Activated CD4-positive, alpha-beta T cell treated with anti-CD3 and anti-CD28 coated beads for 1 hour (primary cell): ENCODE data around the gene PRF1.
"Not testable (repeated sequence)": the region's sequence is repeated elsewhere in the genome, so short reads cannot be mapped to it uniquely, and the experiment has no call there.

Experiments used
- DNase-seq: peaks from one replicate; pipeline ENCODE4 v3.0.0-alpha.2; 2020

Gene PRF1

GRCh38 chr10:70616761-70617160 is 14.2 kb upstream of the PRF1 start:
- no peak for DNase-seq

DNA sequence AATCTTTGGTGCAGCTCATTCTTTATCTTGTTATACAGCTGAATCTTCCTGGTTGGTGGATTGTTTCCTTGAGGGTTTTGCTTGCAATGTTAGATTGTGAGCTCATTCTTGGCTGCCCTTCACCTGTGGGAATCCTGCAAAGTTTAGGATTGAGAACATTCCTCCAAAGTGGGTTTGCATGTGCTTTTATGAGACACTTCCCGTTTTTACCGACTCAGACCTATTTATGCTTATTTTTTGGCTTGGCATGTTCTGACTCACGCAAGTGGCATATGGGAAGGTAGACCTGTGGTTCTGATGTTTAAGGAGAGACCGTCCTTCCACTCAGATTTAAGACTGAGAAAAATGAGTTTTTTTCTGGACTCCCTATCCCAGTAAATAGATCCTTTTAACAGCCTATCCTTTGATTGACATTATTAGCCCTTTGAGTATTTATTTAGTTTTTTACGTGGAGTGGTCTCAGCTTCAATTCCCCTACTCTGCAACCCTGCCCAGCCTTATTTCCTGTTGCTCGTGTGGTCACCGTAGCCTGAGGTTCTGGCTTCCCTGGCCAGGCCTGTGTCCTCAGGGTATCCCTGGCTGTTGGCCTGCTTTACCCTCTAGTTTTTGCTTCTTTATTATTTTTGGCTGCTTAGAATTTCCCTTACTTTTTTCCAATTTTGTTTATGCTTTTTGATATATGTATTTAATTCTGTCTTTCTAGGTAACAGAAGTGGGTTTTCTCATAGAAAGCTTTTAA is 13.4 kb upstream of the PRF1 start:
- DNase-seq = no peak

- DNase-seq = no peak
Measured at GRCh38 chr10:70615211-70615610, 12.7 kb upstream of the PRF1 start.

DNA sequence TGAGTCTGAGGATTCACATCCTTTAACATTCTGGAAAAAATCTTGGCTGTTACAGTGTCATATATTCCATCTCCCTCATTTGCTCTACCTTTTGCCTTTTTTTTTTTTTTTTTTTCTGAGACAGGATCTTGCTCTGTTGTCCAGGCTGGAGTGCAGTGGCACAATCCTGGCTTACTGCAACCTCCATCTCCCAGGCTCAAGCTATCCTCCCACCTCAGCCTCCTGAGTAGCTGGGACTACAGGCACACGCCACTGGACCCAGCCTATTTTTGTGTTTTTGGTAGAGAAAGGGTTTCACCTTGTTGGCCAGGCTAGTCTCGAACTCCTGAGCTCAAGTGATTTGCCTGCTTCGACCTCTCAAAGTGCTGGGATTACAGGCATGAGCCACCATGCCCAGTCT is 11.8 kb upstream of the PRF1 start:
- DNase-seq = not testable (repeated sequence)

DNA sequence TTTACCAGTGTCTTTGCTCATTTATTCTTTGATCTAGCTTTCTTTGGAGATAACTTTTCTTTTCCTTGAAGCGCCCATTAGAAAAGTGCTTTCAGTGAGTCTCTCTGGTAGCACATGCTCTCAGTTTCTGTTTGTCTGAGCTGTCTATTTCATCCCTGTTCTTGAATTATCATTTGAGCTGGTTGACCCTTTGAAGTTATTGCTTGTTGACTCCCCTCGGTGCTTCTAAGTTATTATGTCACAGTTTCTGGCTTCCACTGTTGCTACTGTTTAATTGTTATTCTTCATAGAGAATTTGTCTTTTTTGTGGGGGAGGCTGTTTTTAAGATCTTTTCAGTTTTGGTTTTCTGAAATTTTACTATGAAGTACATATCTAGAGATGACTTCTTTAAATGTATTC is 11.4 kb upstream of the PRF1 start:
- no peak for DNase-seq

DNA sequence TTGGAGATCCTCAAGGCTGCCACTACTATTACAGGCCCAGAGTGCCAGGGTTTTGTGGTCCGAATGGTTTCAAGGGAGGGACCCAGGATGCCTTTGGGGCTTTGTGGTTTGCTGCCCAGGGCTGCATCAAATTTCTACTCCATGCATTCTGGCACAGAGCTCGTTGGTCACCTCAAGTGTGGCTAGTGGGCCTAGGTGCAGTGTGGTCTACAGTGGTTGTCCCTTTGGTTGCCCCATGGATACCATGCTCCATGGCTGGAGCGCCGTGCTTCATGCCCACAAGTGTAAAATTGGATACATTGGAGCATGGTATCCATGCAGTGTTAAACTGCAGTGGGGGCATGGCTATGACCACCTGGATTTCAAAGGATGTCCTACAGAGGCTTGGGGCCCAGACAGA is 5.4 kb upstream of the PRF1 start:
- DNase-seq = no peak

GRCh38 chr10:70605161-70605560 is 2.6 kb upstream of the PRF1 start:
- no peak for DNase-seq

DNA sequence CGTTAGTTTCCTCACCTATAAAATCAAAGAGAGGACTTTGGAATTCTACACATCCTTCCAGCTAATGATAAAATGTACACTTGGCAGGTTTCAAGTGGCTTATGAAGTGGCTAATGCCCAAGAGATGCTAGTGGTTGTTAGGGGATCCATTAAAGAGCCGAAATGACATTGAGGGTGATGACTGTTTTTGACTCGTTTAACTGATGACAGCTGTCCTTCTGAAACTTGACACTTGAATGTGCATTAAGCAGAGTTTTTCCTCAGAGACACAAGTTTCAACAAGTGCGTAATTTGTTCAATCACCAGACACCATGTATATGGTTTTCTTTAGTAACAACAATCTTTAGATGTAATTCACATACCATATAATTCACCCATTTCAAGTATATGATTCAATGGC is 1.6 kb upstream of the PRF1 start:
- DNase-seq = no peak

GRCh38 chr10:70603449-70603801 is 884 bp upstream of the PRF1 start:
- peak; percentile 18 for DNase-seq

- DNase-seq = no peak
Measured at GRCh38 chr10:70601746-70602145, 795 bp downstream of the PRF1 start.

- DNase-seq = no peak
Measured at GRCh38 chr10:70600512-70601395, 1.8 kb downstream of the PRF1 start.

GRCh38 chr10:70599791-70600190 is 2.8 kb downstream of the PRF1 start:
- no peak for DNase-seq

- no peak for DNase-seq
Measured at GRCh38 chr10:70599319-70599718, 3.2 kb downstream of the PRF1 start.

DNA sequence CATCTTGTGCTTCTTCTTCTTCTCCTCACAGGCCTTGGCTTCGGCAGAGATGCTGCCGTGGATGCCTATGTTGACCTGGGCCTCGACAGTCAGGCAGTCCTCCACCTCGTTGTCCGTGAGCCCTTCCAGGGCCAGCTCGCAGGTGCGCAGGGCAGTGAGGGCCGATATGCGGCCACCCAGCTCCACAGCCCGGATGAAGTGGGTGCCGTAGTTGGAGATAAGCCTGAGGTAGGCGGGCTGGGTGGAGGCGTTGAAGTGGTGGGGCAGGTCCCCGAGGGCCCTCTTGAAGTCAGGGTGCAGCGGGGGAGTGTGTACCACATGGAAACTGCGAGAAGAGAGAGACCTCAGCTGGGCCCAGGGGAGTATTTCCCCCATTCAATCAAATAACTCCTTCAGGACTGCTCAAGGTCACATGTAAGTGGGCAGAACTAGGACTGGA is 3.7 kb downstream of the PRF1 start:
- DNase-seq = no peak

- no peak for DNase-seq
Measured at GRCh38 chr10:70597856-70598815, 4.4 kb downstream of the PRF1 start.

DNA sequence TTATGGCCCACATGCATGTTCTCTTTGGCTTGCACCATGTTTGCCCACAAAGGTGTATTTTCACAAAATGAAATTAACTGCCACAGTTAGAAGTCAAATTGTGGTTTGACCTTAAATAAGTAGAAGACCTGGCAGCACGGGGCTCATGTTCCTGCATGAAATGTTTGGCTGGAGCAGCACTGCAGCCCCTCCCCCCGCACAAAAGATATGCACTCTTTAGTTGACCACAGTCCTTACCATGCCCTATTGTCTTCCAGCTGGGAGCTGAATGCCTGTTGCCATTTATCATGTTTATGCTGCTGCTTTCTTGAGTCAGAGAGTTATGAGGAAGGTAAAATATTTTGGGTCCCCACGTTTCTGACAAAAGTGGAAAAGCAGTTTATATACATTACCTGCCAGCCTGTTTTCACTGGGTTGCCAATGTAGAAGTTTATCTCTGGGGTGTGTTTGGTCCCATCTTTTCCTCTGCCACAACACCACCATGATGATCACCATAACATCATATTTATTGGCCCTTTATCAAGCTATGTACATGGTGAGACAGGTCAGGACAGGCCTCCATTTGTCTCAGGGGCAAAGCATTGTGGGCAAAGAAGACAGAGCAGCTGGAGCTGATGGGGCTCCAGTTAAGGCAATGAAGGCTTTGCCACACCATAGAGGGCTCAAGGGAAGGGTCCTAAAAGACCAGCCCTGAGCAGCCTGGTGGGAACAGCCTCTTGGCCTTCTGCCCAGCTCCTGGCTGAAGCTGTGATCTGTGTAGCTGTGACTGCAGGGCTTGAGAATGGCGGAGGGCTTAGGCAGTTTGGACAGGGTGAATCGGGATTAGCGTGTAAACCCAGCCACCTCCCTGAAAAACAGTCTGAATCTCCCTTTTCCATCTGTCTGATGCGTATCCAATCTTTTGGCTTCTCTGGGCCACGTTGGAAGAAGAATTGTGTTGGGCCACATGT is 5.4 kb downstream of the PRF1 start:
- DNase-seq = no peak

DNA sequence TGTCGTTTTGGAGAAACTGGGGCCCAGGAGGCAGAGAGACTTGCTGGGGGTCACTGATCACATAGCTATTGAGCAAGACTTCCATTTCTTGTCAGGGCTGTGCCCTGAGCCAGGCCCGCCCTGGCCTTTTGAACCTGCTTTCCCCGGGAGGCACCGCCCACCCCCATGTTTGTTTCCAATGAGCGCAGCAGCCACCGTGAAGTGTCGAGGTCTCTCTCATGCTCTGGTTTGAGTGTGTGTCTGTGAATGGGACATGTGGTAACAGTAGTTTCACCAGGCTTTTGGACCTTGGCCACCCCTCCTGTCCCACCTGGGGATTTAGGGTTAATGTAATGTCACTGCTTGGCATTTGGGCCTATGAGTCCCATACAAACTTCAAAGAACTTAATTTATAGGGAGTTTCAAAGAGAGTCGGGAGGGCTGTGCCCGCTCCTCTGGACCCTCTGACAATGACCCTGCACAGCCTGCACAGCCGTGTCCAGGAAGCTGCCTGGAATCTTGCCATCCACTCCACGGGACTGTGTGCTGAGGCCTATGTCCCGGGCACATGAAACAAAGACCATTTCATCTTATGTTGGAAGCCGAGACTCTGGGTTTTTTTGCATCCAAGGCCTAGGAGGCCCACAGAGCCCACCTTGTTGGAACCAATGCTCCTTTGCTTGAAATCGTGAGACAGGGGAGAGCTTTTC is 6.3 kb downstream of the PRF1 start:
- no peak for DNase-seq

DNA sequence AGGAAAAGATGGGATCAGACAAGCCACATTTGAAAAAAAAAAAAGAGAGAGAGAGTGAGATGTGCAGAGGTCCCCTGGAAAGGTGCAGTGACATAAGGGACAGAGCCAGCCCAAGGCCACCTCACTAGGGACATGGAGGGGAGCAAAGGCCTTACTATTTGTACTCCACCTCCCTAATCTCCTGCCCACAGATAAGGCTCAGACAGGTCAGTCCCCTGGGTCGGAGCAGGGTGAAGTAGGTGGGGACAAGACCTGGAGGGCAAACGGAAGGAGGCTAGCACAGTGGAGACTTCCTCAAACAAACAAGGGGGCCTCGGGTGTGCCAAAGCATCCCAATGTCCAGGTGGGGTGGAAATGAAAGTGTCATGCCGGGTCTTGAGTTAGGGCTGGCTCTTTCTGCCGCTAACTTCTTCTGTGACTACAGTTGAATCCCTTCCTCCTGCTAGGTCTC is 7.0 kb downstream of the PRF1 start:
- DNase-seq = no peak

- DNase-seq = no peak
Measured at GRCh38 chr10:70594161-70594560, 8.4 kb downstream of the PRF1 start.

DNA sequence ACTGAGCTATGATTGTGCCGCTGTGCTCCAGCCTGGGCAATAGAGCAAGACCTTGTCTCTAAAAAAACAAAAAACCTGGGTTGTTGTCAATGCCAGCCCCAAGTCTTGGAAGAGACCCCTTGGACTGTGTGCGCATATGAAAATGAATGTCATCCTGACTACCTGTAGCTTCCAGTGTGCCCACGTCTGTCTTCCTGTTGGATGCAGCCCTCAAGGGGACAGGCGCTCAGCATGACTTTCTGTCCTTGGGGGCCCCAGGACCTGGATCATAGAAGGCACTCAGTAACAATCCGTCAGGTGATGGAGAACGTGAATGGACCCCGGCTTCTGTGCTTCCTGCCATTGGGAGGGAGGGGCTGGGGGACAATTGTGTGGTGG is 9.0 kb downstream of the PRF1 start:
- no peak for DNase-seq
